ENCODE measurements around the gene CDK10.
A peak's percentile ranks its signal among the peaks of the same experiment; 100 is the strongest.
"Not testable (repeated sequence)": the region's sequence is repeated elsewhere in the genome, so short reads cannot be mapped to it uniquely, and the experiment has no call there.

Gene CDK10

GRCh38 chr16:89696670-89697128, 10.2 kb downstream of the CDK10 start:
- DNase-seq = no peak

GRCh38 chr16:89697161-89697615, 10.7 kb downstream of the CDK10 start:
- peak; percentile 68 for DNase-seq

- peak; percentile 52 for DNase-seq
These were observed 11.3 kb downstream of the CDK10 start for GRCh38 chr16:89697616-89698331.

GRCh38 chr16:89698717-89699116, 12.2 kb downstream of the CDK10 start:
- DNase-seq = not testable (repeated sequence)

- not testable (repeated sequence) for DNase-seq
These were observed 13.2 kb downstream of the CDK10 start for GRCh38 chr16:89699629-89700099.

GRCh38 chr16:89700100-89700648, 13.7 kb downstream of the CDK10 start:
- peak; percentile 95 for DNase-seq

- DNase-seq = peak; percentile 31
These were observed 14.3 kb downstream of the CDK10 start for GRCh38 chr16:89700649-89701424.

GRCh38 chr16:89701425-89702406, 15.2 kb downstream of the CDK10 start, which contains the start of gene SPATA2L:
TSS of gene SPATA2L (minus strand) at chr16:89701705. CDS start at chr16:89701232, 473 bp downstream.
- peak; percentile 97 for DNase-seq

GRCh38 chr16:89704281-89704680, 17.8 kb downstream of the CDK10 start:
- no peak for DNase-seq

- no peak for DNase-seq
These were observed 18.5 kb downstream of the CDK10 start for GRCh38 chr16:89705006-89705405.

GRCh38 chr16:89706518-89707260, 20.2 kb downstream of the CDK10 start:
- no peak for DNase-seq

- no peak for DNase-seq
These were observed 21.2 kb downstream of the CDK10 start for GRCh38 chr16:89707695-89708094.

GRCh38 chr16:89708481-89708931, 22.0 kb downstream of the CDK10 start:
- no peak for DNase-seq

- DNase-seq = no peak
These were observed 22.7 kb downstream of the CDK10 start for GRCh38 chr16:89709166-89709565.

- DNase-seq = no peak
These were observed 23.4 kb downstream of the CDK10 start for GRCh38 chr16:89709716-89710432.

GRCh38 chr16:89710709-89711564, 24.4 kb downstream of the CDK10 start:
- no peak for DNase-seq

GRCh38 chr16:89711601-89712273, 25.2 kb downstream of the CDK10 start:
- DNase-seq = peak; percentile 36

GRCh38 chr16:89712274-89712781, 25.8 kb downstream of the CDK10 start:
- DNase-seq = peak; percentile 14

- no peak for DNase-seq
These were observed 30.0 kb downstream of the CDK10 start for GRCh38 chr16:89716493-89716892.
